GM19035 (cell line): ENCODE results near the gene AARS2.

Experiments used
- ATAC-seq: cut with Tn5 transposase; IDR thresholded peaks from one replicate; pipeline ENCODE4 v1.9.1; 2021; ENCODE audit not compliant: unreplicated experiment

The AARS2 gene

DNA sequence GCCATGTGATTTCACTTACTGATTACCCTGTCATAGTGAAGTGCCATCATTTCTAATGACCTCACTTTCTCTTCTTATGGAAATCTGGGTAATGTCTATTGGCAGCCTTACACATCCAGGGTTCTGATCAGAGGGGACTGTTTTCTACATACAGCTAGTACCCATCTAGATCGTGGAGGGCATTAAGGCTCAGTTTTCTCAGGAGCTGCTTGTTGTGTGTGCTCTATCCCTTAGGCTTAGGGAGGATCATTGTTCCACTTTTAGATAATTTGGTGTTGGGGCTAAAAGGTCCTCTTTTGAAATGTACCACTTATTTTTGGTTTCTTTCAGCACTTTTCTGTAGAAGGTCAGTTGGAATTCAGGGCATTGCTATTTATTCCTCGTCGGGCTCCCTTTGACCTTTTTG, 62.4 kb downstream of the AARS2 start:
- no peak for ATAC-seq

- no peak for ATAC-seq
These were observed 63.0 kb downstream of the AARS2 start for GRCh38 chr6:44250067-44250717.
